HS-5 (cell line): ENCODE data around the gene ALKBH2.
A peak's percentile ranks its signal among the peaks of the same experiment; 100 is the strongest.

Experiments used
- DNase-seq: peaks from one replicate; pipeline ENCODE4 v3.0.0-alpha.2; 2012; ENCODE audit warnings: low read depth

The ALKBH2 gene

GRCh38 chr12:109113661-109114321, 20.5 kb upstream of the ALKBH2 start:
- DNase-seq, result no peak

GRCh38 chr12:109112720-109113465, 19.6 kb upstream of the ALKBH2 start:
- no peak for DNase-seq

- peak; percentile 58 for DNase-seq
Observed at GRCh38 chr12:109110988-109111495, 17.8 kb upstream of the ALKBH2 start.

GRCh38 chr12:109109746-109110350, 16.6 kb upstream of the ALKBH2 start:
- DNase-seq, result no peak

- DNase-seq, result no peak
Observed at GRCh38 chr12:109105176-109105575, 11.9 kb upstream of the ALKBH2 start.

GRCh38 chr12:109102491-109102890, 9.2 kb upstream of the ALKBH2 start:
- DNase-seq, result no peak

- DNase-seq, result no peak
Observed at GRCh38 chr12:109100741-109101140, 7.5 kb upstream of the ALKBH2 start.

- DNase-seq, result no peak
Observed at GRCh38 chr12:109099431-109100020, 6.3 kb upstream of the ALKBH2 start.

- no peak for DNase-seq
Observed at GRCh38 chr12:109098651-109099050, 5.4 kb upstream of the ALKBH2 start.

GRCh38 chr12:109098183-109098604, 4.9 kb upstream of the ALKBH2 start:
- DNase-seq, result no peak

GRCh38 chr12:109097435-109098182, 4.3 kb upstream of the ALKBH2 start, which contains the start of gene UNG:
Gene UNG, plus strand, starts transcription at chr12:109097597. Its CDS starts 83 bp downstream, at chr12:109097680.
- peak; percentile 68 for DNase-seq

GRCh38 chr12:109097140-109097434, 3.8 kb upstream of the ALKBH2 start:
- no peak for DNase-seq

GRCh38 chr12:109092497-109093021, 713 bp downstream of the ALKBH2 start:
- no peak for DNase-seq

GRCh38 chr12:109089683-109090082, 3.6 kb downstream of the ALKBH2 start:
- no peak for DNase-seq

GRCh38 chr12:109088818-109089217, 4.5 kb downstream of the ALKBH2 start:
- no peak for DNase-seq

GRCh38 chr12:109087250-109087649, 6.0 kb downstream of the ALKBH2 start:
- DNase-seq, result no peak

GRCh38 chr12:109085590-109085989, 7.7 kb downstream of the ALKBH2 start:
- no peak for DNase-seq

- no peak for DNase-seq
Observed at GRCh38 chr12:109084425-109084824, 8.8 kb downstream of the ALKBH2 start.

- DNase-seq, result no peak
Observed at GRCh38 chr12:109082751-109083150, 10.5 kb downstream of the ALKBH2 start.

GRCh38 chr12:109074866-109075265, 18.4 kb downstream of the ALKBH2 start:
- no peak for DNase-seq
